Muscle of leg (tissue), 11 donors: ENCODE results near the gene RASA1. TPM values are rescaled to one million over a fixed set of nuclear protein-coding genes. Genes with fewer than 3 reads are reported as not detected.

Source experiments
- DNase-seq: peaks from one replicate; pipeline ENCODE4 v3.0.0; 2013
- H3K27ac ChIP-seq: one replicate; pipeline ENCODE4 v1.5.1; 2013; ENCODE audit warnings: mild to moderate bottlenecking, low read length, control low read depth
- H3K27me3 ChIP-seq: one replicate; pipeline ENCODE4 v1.6.1; 2013; ENCODE audit warnings: low read length; ENCODE audit not compliant: control insufficient read depth, insufficient read depth
- H3K36me3 ChIP-seq: one replicate; pipeline ENCODE4 v1.6.1; 2013; ENCODE audit warnings: low read length; ENCODE audit not compliant: control insufficient read depth, insufficient read depth
- H3K4me1 ChIP-seq: one replicate; pipeline ENCODE4 v1.6.1; 2013; ENCODE audit warnings: low read length; ENCODE audit not compliant: control insufficient read depth, insufficient read depth
- H3K4me3 ChIP-seq: one replicate; pipeline ENCODE4 v1.5.1; 2013; ENCODE audit warnings: low read length, control low read depth
- H3K9me3 ChIP-seq: replicated peaks from 2 replicates; pipeline ENCODE4 v1.6.1; 2013; ENCODE audit warnings: low read depth, low read length; ENCODE audit not compliant: control insufficient read depth
- WGBS: methylation state at CpG from one replicate; pipeline ENCODE4 v1.1.5; 2013; ENCODE audit warnings: missing lambda C conversion rate; ENCODE audit not compliant: insufficient coverage; 5-methylcytosine and 5-hydroxymethylcytosine counted together
- polyA plus RNA-seq, 8 donors: library from polyadenylated mRNA; unstranded; fragments of 120-200 nt; gene quantifications; one replicate each; pipeline versions ENCODE4 v1.2.1 to v1.2.3, GENCODE V29; 2013; ENCODE audit warnings: inconsistent platforms in 1 of 8, low replicate concordance in 1 of 8; ENCODE audit not compliant: insufficient read length in 8 of 8, insufficient read depth in 1 of 8
- total RNA-seq: library from RNA; stranded (reverse); fragments of 120-200 nt; gene quantifications from one replicate; pipeline ENCODE4 v1.2.4, GENCODE V29; 2013

RASA1 gene
- total and polyA plus RNA-seq, 9 donors: 22.6 to 35.9 (median 27.7) TPM

GRCh38 chr5:87307796-87308423, 40.2 kb downstream of the RASA1 start:
- Histone ChIP-seq H3K27me3 (no peaks in the 10 kb centered on the region), H3K9me3 (no peaks in the 10 kb centered on the region), H3K36me3 (peaks cover 7% of the 10 kb centered on the region), H3K4me1 (no peaks in the 10 kb centered on the region), H3K27ac (no peak overlapping the region), H3K4me3 (no peak overlapping the region)
- no CpG with 5 or more reads among the region's 5 CpGs for WGBS
- no peak for DNase-seq

GRCh38 chr5:87311405-87312279, 44.0 kb downstream of the RASA1 start:
- Histone ChIP-seq H3K36me3 (no peaks in the 10 kb centered on the region), H3K27me3 (no peaks in the 10 kb centered on the region), H3K9me3 (no peaks in the 10 kb centered on the region), H3K4me3 (no peak overlapping the region), H3K27ac (no peak overlapping the region), H3K4me1 (no peaks in the 10 kb centered on the region)
- WGBS: 76% methylated on average over 3 of the region's 5 CpGs
- no peak for DNase-seq

GRCh38 chr5:87313216-87313615, 45.5 kb downstream of the RASA1 start:
- H3K36me3 ChIP-seq: no peaks in the 10 kb centered on the region
- no peak overlapping the region for H3K4me3 ChIP-seq
- DNase-seq: no peak
- H3K4me1 ChIP-seq: no peaks in the 10 kb centered on the region
- H3K27ac ChIP-seq: no peak overlapping the region
- no peaks in the 10 kb centered on the region for H3K9me3 ChIP-seq
- H3K27me3 ChIP-seq: no peaks in the 10 kb centered on the region
- WGBS: 90% methylated on average over 3 of the region's 3 CpGs

GRCh38 chr5:87319469-87319868, 51.8 kb downstream of the RASA1 start:
- no peaks in the 10 kb centered on the region for H3K27me3 ChIP-seq
- peaks cover 4% of the 10 kb centered on the region for H3K36me3 ChIP-seq
- WGBS: 93% methylated on average over 2 of the region's 2 CpGs
- H3K4me3 ChIP-seq: no peak overlapping the region
- no peak overlapping the region for H3K27ac ChIP-seq
- no peak for DNase-seq
- no peaks in the 10 kb centered on the region for H3K4me1 ChIP-seq
- H3K9me3 ChIP-seq: peaks cover 3% of the 10 kb centered on the region

DNA sequence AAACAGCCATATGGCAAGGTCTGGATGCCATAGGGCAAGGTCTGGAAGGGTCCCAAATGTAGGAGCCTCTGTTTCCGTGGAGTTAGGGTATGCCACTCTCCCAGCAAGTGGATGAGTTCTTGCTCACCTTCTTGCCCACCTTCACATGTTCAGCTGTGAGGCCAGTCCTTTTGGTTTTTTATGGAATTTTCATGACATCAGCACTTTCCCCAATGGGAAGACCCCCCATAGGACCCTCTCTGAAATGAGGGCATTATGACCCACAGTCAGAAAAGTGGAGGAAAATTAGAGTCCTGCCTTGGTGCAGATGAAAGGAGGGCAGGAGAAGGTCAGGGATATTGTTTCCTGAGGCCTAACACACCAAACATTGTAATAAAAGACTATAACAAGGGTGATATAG, 53.9 kb downstream of the RASA1 start:
- Histone ChIP-seq H3K36me3 (peaks cover 4% of the 10 kb centered on the region), H3K4me1 (no peaks in the 10 kb centered on the region), H3K4me3 (no peak overlapping the region), H3K27me3 (no peaks in the 10 kb centered on the region), H3K27ac (no peak overlapping the region), H3K9me3 (peaks cover 3% of the 10 kb centered on the region)
- WGBS: no CpG with 5 or more reads among the region's 1 CpG
- DNase-seq: no peak

- H3K27me3 ChIP-seq: no peaks in the 10 kb centered on the region
Measured at GRCh38 chr5:87322381-87322780, 54.7 kb downstream of the RASA1 start.

DNA sequence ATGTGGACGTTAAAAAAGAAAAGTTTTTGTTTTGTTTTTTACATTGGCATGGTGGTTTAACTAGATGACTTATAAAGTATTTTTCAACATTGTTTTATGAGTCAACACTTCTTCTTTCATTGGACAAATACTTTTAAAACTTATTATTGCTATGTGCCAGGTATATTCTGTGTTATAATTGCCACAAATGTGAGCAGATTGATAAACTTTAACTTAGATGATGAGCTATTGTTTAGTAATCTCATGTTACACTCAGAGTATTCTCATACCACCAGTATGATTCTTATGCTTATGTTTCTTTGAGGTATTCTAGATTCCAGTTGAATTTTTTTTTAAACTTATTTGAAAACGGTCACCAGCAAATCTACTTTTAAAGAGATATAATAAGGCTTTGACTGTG, 60.3 kb downstream of the RASA1 start:
- Histone ChIP-seq H3K4me1 (no peaks in the 10 kb centered on the region), H3K9me3 (no peaks in the 10 kb centered on the region), H3K4me3 (no peak overlapping the region), H3K27ac (no peak overlapping the region), H3K36me3 (no peaks in the 10 kb centered on the region), H3K27me3 (no peaks in the 10 kb centered on the region)
- WGBS: no CpG with 5 or more reads among the region's 2 CpGs
- DNase-seq: no peak

More at GRCh38 chr5:87322381-87322780, 54.7 kb downstream of the RASA1 start:
- Histone ChIP-seq H3K36me3 (peaks cover 4% of the 10 kb centered on the region), H3K27ac (no peak overlapping the region), H3K4me1 (no peaks in the 10 kb centered on the region), H3K4me3 (no peak overlapping the region), H3K9me3 (peaks cover 3% of the 10 kb centered on the region)
- no peak for DNase-seq
- no CpG with 5 or more reads among the region's 3 CpGs for WGBS

DNA sequence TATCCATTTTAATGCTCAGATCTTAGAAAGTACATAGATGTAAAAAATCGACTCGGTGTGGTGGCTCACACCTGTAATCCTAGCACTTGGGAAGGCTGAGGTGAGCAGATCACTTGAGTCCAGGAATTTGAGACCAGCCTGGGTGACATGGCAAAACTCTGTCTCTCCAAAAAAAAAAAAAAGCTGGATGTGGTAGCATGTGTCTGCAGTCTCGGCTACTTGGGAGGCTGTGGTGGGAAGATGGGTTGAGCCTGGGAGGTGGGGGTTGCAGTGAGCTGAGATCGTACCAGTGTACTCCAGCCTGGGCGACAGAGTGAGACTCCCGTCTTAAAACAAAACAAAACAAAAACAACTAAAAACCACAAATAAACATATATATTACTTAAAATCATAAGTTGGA, 61.4 kb downstream of the RASA1 start:
- H3K4me1 ChIP-seq: no peaks in the 10 kb centered on the region
- H3K27me3 ChIP-seq: no peaks in the 10 kb centered on the region
- peaks cover 4% of the 10 kb centered on the region for H3K36me3 ChIP-seq
- no CpG with 5 or more reads among the region's 6 CpGs for WGBS
- H3K9me3 ChIP-seq: no peaks in the 10 kb centered on the region
- DNase-seq: no peak
- no peak overlapping the region for H3K27ac ChIP-seq
- H3K4me3 ChIP-seq: no peak overlapping the region

- H3K9me3 ChIP-seq: no peaks in the 10 kb centered on the region
- H3K4me3 ChIP-seq: no peak overlapping the region
- DNase-seq: no peak
- H3K36me3 ChIP-seq: peaks cover 2% of the 10 kb centered on the region
- no peaks in the 10 kb centered on the region for H3K27me3 ChIP-seq
- H3K27ac ChIP-seq: no peak overlapping the region
- no peaks in the 10 kb centered on the region for H3K4me1 ChIP-seq
Measured at GRCh38 chr5:87339986-87340385, 72.3 kb downstream of the RASA1 start.

GRCh38 chr5:87340716-87341115, 73.0 kb downstream of the RASA1 start:
- Histone ChIP-seq H3K36me3 (peaks cover 2% of the 10 kb centered on the region), H3K4me1 (no peaks in the 10 kb centered on the region), H3K9me3 (no peaks in the 10 kb centered on the region), H3K27me3 (no peaks in the 10 kb centered on the region), H3K27ac (no peak overlapping the region), H3K4me3 (no peak overlapping the region)
- DNase-seq: no peak
- WGBS: 80% methylated on average over 1 of the region's 2 CpGs
